WTC11 (cell line): ENCODE data around the gene NPIPB4.
"Not testable (repeated sequence)": the region's sequence is repeated elsewhere in the genome, so short reads cannot be mapped to it uniquely, and the experiment has no call there.

Source experiments
- ETV6 ChIP-seq: sonication (generic); formaldehyde crosslinking; IDR thresholded peaks from 2 replicates; pipeline ENCODE4 v1.8.1; 2022; ENCODE audit warnings: mild to moderate bottlenecking, missing genetic modification reagents
- NR3C1 ChIP-seq: sonication (generic); formaldehyde crosslinking; conservative IDR thresholded peaks from 2 replicates; pipeline ENCODE4 v1.8.1; 2023; ENCODE audit warnings: low read depth, mild to moderate bottlenecking, missing genetic modification reagents
- RORB ChIP-seq: fragments of 250-450 bp; sonication (Bioruptor Pico); IDR thresholded peaks from 2 replicates; pipeline ENCODE4 v1.9.0; 2021; ENCODE audit warnings: mild to moderate bottlenecking
- TEAD1 ChIP-seq: sonication (generic); formaldehyde crosslinking; IDR thresholded peaks from 2 replicates; pipeline ENCODE4 v1.8.0; 2022; ENCODE audit warnings: mild to moderate bottlenecking, missing genetic modification reagents
- ZBTB21 ChIP-seq: sonication (generic); formaldehyde crosslinking; IDR thresholded peaks from 2 replicates; pipeline ENCODE4 v1.8.1; 2023; ENCODE audit warnings: mild to moderate bottlenecking, missing genetic modification reagents, borderline replicate concordance
- TF ChIP-seq, protein P1 (sequence below): fragments of 200-600 bp; IDR thresholded peaks from 2 replicates; pipeline ENCODE4 v1.8.0; 2022; ENCODE audit warnings: antibody characterized with exemption
- TF ChIP-seq, protein P2 (sequence below): sonication (generic); formaldehyde crosslinking; IDR thresholded peaks from 2 replicates; pipeline ENCODE4 v1.8.0; 2022; ENCODE audit warnings: mild to moderate bottlenecking, missing genetic modification reagents
- TF ChIP-seq, protein P3 (sequence below): sonication (generic); formaldehyde crosslinking; IDR thresholded peaks from 2 replicates; pipeline ENCODE4 v1.8.1; 2023; ENCODE audit warnings: mild to moderate bottlenecking, missing genetic modification reagents, borderline replicate concordance
- TF ChIP-seq, protein P4 (sequence below): fragments of 250-450 bp; sonication (Bioruptor Pico); IDR thresholded peaks from 2 replicates; pipeline ENCODE4 v2.1.2; 2022; ENCODE audit warnings: mild to moderate bottlenecking, moderate library complexity

DNA sequence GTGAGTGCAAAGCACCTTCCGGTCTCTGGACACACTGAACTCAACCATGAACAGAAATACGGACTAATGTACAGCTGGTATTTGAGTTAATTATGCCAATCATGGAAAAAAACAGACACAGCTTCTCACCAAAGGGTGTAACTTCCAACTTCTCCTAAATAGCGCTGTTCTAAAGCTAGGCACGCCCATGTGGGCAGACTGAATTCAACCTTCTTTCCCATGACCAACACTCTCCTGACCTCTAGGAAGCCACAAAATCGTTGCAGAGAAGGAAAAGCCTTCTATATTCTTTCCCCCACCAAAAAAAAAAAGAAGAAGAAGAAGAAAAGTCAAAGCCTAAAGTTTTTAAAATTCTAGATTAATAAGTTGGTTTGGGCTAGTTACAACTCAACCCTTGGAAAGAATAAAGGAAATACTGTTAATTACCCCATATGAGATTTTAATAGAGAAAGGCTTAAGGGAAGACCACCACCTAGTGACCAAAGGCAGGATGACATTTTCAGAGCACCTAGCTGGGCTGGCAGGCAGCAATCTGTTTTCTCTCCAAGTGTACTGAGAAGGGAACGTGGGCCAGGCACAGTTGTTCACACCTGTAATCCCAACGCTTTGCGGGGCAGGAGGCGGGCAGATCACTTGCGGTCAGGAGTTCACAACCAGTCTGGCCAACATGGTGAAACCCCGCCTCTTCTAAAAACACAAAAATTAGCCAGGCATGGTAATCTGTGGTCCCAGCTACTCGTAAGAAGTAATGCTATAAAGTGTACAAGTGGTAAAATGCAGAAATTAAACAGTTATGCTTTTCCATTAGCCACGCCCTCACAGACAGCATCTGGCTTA lies 55.8 kb downstream of the NPIPB4 start:
- TF ChIP-seq ETV6, ZBTB21, TEAD1, RORB, NR3C1 (CRISPR knock-in tag): not testable (repeated sequence)
- TF ChIP-seq, protein P1, sequence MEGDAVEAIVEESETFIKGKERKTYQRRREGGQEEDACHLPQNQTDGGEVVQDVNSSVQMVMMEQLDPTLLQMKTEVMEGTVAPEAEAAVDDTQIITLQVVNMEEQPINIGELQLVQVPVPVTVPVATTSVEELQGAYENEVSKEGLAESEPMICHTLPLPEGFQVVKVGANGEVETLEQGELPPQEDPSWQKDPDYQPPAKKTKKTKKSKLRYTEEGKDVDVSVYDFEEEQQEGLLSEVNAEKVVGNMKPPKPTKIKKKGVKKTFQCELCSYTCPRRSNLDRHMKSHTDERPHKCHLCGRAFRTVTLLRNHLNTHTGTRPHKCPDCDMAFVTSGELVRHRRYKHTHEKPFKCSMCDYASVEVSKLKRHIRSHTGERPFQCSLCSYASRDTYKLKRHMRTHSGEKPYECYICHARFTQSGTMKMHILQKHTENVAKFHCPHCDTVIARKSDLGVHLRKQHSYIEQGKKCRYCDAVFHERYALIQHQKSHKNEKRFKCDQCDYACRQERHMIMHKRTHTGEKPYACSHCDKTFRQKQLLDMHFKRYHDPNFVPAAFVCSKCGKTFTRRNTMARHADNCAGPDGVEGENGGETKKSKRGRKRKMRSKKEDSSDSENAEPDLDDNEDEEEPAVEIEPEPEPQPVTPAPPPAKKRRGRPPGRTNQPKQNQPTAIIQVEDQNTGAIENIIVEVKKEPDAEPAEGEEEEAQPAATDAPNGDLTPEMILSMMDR, result not testable (repeated sequence)
- TF ChIP-seq, protein P2, sequence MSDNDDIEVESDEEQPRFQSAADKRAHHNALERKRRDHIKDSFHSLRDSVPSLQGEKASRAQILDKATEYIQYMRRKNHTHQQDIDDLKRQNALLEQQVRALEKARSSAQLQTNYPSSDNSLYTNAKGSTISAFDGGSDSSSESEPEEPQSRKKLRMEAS, result not testable (repeated sequence)
- TF ChIP-seq, protein P3, sequence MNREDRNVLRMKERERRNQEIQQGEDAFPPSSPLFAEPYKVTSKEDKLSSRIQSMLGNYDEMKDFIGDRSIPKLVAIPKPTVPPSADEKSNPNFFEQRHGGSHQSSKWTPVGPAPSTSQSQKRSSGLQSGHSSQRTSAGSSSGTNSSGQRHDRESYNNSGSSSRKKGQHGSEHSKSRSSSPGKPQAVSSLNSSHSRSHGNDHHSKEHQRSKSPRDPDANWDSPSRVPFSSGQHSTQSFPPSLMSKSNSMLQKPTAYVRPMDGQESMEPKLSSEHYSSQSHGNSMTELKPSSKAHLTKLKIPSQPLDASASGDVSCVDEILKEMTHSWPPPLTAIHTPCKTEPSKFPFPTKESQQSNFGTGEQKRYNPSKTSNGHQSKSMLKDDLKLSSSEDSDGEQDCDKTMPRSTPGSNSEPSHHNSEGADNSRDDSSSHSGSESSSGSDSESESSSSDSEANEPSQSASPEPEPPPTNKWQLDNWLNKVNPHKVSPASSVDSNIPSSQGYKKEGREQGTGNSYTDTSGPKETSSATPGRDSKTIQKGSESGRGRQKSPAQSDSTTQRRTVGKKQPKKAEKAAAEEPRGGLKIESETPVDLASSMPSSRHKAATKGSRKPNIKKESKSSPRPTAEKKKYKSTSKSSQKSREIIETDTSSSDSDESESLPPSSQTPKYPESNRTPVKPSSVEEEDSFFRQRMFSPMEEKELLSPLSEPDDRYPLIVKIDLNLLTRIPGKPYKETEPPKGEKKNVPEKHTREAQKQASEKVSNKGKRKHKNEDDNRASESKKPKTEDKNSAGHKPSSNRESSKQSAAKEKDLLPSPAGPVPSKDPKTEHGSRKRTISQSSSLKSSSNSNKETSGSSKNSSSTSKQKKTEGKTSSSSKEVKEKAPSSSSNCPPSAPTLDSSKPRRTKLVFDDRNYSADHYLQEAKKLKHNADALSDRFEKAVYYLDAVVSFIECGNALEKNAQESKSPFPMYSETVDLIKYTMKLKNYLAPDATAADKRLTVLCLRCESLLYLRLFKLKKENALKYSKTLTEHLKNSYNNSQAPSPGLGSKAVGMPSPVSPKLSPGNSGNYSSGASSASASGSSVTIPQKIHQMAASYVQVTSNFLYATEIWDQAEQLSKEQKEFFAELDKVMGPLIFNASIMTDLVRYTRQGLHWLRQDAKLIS (CRISPR knock-in tag), result not testable (repeated sequence)
- TF ChIP-seq, protein P4, sequence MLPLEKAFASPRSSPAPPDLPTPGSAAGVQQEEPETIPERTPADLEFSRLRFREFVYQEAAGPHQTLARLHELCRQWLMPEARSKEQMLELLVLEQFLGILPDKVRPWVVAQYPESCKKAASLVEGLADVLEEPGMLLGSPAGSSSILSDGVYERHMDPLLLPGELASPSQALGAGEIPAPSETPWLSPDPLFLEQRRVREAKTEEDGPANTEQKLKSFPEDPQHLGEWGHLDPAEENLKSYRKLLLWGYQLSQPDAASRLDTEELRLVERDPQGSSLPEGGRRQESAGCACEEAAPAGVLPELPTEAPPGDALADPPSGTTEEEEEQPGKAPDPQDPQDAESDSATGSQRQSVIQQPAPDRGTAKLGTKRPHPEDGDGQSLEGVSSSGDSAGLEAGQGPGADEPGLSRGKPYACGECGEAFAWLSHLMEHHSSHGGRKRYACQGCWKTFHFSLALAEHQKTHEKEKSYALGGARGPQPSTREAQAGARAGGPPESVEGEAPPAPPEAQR (CRISPR knock-in tag), result not testable (repeated sequence)
